ENCODE measurements around the gene PARD6G.
"Not testable (repeated sequence)": the region's sequence is repeated elsewhere in the genome, so short reads cannot be mapped to it uniquely, and the experiment has no call there.

PARD6G gene

GRCh38 chr18:80167931-80168330 is 79.4 kb downstream of the PARD6G start:
- TF ChIP-seq CTCF (IDR thresholded peaks at IDR 0.05; ENCODE audit: low read depth, low read length): no peak
- no peak overlapping the region for H3K4me3 ChIP-seq (ENCODE audit: low read depth, low read length)

- no peak for TF ChIP-seq CTCF (IDR thresholded peaks at IDR 0.05; ENCODE audit: low read depth, low read length)
- no peak overlapping the region for H3K4me3 ChIP-seq (ENCODE audit: low read depth, low read length)
Observed at GRCh38 chr18:80167331-80167730, 80.0 kb downstream of the PARD6G start.

- no peak overlapping the region for H3K4me3 ChIP-seq (ENCODE audit: low read depth, low read length)
- no peak for TF ChIP-seq CTCF (IDR thresholded peaks at IDR 0.05; ENCODE audit: low read depth, low read length)
Observed at GRCh38 chr18:80166725-80167124, 80.6 kb downstream of the PARD6G start.

- no peak for TF ChIP-seq CTCF (IDR thresholded peaks at IDR 0.05; ENCODE audit: low read depth, low read length)
- H3K4me3 ChIP-seq (ENCODE audit: low read depth, low read length): no peak overlapping the region
Observed at GRCh38 chr18:80166240-80166639, 81.1 kb downstream of the PARD6G start.

GRCh38 chr18:80164727-80165355 is 82.5 kb downstream of the PARD6G start:
- not testable (repeated sequence) for H3K4me3 ChIP-seq (ENCODE audit: low read depth, low read length)

- no peak for TF ChIP-seq CTCF (IDR thresholded peaks at IDR 0.05; ENCODE audit: low read depth, low read length)
- H3K4me3 ChIP-seq (ENCODE audit: low read depth, low read length): no peak overlapping the region
Observed at GRCh38 chr18:80163183-80163582, 84.1 kb downstream of the PARD6G start.

- no peak overlapping the region for H3K4me3 ChIP-seq (ENCODE audit: low read depth, low read length)
- TF ChIP-seq CTCF (IDR thresholded peaks at IDR 0.05; ENCODE audit: low read depth, low read length): no peak
Observed at GRCh38 chr18:80161781-80162417, 85.4 kb downstream of the PARD6G start.
